Tracheal epithelial cell (primary cell): ENCODE data around the gene AZGP1. TPM values are rescaled to one million over a fixed set of nuclear protein-coding genes. Genes with fewer than 3 reads are reported as not detected.

Experiments used
- total RNA-seq: library from RNA; depleted of rRNA; stranded (reverse); fragments of >200 nt; gene quantifications from 2 replicates; pipeline ENCODE4 v1.2.1, GENCODE V29; 2014

Gene AZGP1
- total RNA-seq, result 0.21 and 0.48 TPM in 2 replicates

GRCh38 chr7:99975782-99976521 is at the start of gene AZGP1:
Gene AZGP1, minus strand, starts transcription at chr7:99976031. Its CDS starts 11 bp downstream, at chr7:99976020.

GRCh38 chr7:100015232-100016214 is 39.7 kb upstream of the AZGP1 start, which contains the start of gene ZKSCAN1:
Gene ZKSCAN1, plus strand, starts transcription at chr7:100015596. Its CDS starts 7,911 bp downstream, at chr7:100023507.

DNA sequence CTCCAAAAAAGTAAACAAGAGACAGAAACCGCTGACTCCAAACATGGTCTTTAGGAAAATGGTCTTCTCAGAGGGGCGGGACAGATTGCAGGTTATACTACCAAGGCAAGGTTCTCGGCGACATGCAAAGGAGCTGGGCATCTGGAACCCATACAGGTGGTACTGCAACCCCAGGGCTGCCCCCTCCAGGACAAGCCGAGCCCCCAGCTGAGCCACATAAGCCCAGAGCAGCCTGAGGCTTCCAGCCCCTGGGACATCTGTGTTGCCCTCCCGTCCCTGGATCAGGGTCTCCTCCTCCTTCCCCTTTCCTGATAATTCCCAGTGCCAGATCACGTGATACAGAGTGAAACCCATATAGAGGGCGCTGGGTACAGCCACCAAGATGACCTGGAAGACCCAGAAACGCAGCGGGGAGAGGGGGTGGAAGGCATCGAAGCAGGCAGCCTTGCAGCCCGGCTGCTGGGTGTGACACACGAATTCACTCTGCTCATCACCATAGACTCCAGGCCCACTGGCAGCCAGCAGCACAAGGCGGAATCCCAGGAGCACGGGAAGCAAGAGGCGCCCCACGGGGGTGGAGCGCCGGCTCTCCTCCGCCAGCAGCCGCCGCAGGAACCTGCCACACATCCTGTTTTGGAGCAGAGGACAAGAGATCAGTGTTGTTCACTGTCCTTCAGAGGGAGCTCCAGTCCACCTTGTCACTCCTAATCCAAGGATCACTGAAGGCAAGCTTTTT is 46.7 kb downstream of the AZGP1 start, which contains the start of gene GJC3:
Gene GJC3, minus strand, starts transcription at position 627 of the 736 bp plus-strand sequence. Its CDS starts 0 bp downstream, at position 627.

DNA sequence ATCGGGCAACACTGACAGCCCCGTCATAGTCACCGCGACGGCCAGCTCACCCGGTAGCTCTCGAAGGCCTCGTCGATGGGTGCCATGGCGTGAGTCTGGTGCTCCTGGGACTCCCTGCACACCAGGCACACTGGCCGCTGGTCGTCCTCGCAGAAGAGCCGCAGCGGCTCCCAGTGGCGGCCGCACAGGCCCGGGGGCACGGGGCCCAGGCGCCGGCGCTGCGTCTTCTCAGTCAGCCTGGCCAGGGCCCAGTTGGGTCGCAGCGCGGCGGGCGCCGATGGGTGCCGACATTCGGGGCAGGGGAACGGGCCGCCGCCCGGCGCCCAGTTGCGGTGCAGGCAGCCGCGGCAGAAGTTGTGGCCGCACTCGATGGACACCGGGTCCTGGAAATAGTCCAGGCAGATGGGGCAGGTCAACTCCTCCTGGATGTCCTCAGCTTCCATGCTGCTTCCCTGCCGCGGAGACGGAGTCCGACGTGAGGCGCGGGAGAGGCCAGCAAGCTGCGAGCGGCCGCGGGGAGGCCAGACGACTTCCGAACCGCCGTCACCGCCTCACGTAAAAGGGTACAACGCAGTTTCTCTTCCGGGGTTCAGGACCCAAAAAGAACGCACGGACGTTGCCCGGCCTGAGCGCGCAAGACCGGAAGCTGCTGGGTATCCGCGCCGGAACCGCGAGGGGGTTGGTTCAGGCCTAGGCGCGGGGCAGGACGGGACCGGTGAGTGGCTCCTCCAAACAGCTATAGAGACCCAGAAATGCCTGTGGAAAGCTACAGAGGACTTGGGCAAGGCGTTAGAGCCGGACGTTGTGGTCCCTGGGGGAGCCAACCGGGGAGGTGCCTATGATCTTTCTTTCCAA is 56.6 kb downstream of the AZGP1 start, which contains the start of gene TRIM4:
Gene TRIM4, minus strand, starts transcription at position 572 of the 855 bp plus-strand sequence. Its CDS starts 129 bp downstream, at position 443.

Other genes with a start within 250 kb of the AZGP1 start
- gene CYP3A7, start 240.8 kb downstream of the AZGP1 start, total RNA-seq, result not detected in 2 replicates
- under 0.01 and 0.21 TPM in 2 replicates for gene CYP3A4, start 191.8 kb downstream of the AZGP1 start, total RNA-seq
- not detected in 2 replicates for gene CYP3A43, start 148.0 kb downstream of the AZGP1 start, total RNA-seq
- not detected in 2 replicates for gene OR2AE1, start 99.0 kb downstream of the AZGP1 start, total RNA-seq
- gene TRIM4, start 56.5 kb downstream of the AZGP1 start, total RNA-seq, result 21.4 and 40.1 TPM in 2 replicates
- 0.24 and 0.64 TPM in 2 replicates for gene GJC3, start 46.4 kb downstream of the AZGP1 start, total RNA-seq
- gene ZKSCAN1, start 39.6 kb upstream of the AZGP1 start, total RNA-seq, result 39.4 and 44.3 TPM in 2 replicates
- 7.7 and 10.9 TPM in 2 replicates for gene ZSCAN21, start 73.7 kb upstream of the AZGP1 start, total RNA-seq
- 16.0 and 33.5 TPM in 2 replicates for gene ZNF3, start 105.7 kb upstream of the AZGP1 start, total RNA-seq
- gene COPS6, start 112.9 kb upstream of the AZGP1 start, total RNA-seq, result 35.7 and 53.5 TPM in 2 replicates
- 21.3 and 34.5 TPM in 2 replicates for gene MCM7, start 125.4 kb upstream of the AZGP1 start, total RNA-seq
- 16.6 and 30.6 TPM in 2 replicates for gene AP4M1, start 125.6 kb upstream of the AZGP1 start, total RNA-seq
- 25.8 and 34.3 TPM in 2 replicates for gene TAF6, start 143.3 kb upstream of the AZGP1 start, total RNA-seq
- 3.0 and 4.8 TPM in 2 replicates for gene CNPY4, start 143.6 kb upstream of the AZGP1 start, total RNA-seq
- 1.3 and 1.7 TPM in 2 replicates for gene MBLAC1, start 150.9 kb upstream of the AZGP1 start, total RNA-seq
- gene LAMTOR4, start 172.9 kb upstream of the AZGP1 start, total RNA-seq, result 55.4 and 59.5 TPM in 2 replicates
- 3.1 and 4.0 TPM in 2 replicates for gene TRAPPC14, start 182.7 kb upstream of the AZGP1 start, total RNA-seq
- 0.43 and 0.72 TPM in 2 replicates for gene GAL3ST4, start 192.6 kb upstream of the AZGP1 start, total RNA-seq
- 2.2 and 3.0 TPM in 2 replicates for gene GPC2, start 201.3 kb upstream of the AZGP1 start, total RNA-seq
- 0.72 and 1.3 TPM in 2 replicates for gene STAG3, start 201.9 kb upstream of the AZGP1 start, total RNA-seq
- gene PVRIG, start 243.9 kb upstream of the AZGP1 start, total RNA-seq, result not detected in 2 replicates